Breast epithelium (tissue), 4 donors: Measurements from ENCODE around the gene TMIGD1. TPM values are rescaled to one million over a fixed set of nuclear protein-coding genes. Genes with fewer than 3 reads are reported as not detected.

ENCODE experiments used
- DNase-seq, 2 donors: peaks; one replicate each; pipeline ENCODE4 v3.0.0-alpha.2; 2019; ENCODE audit warnings: low spot score in 2 of 2
- H3K27ac ChIP-seq, 2 donors: fragments of 200-600 bp; sonication (generic) in 1 of 2; one replicate each; pipeline ENCODE4 v1.5.1; 2016 to 2019; ENCODE audit warnings: mild to moderate bottlenecking in 1 of 2
- H3K27me3 ChIP-seq, 2 donors: fragments of 200-600 bp; sonication (generic) in 1 of 2; one replicate each; pipeline versions ENCODE4 v1.5.1 to v1.6.0; 2017 to 2019; ENCODE audit warnings: control low read depth in 1 of 2, mild to moderate bottlenecking in 1 of 2
- H3K36me3 ChIP-seq: fragments of 200-600 bp; one replicate; pipeline ENCODE4 v1.5.1; 2019
- H3K4me1 ChIP-seq, 2 donors: fragments of 200-600 bp; sonication (generic); one replicate each; pipeline ENCODE4 v1.5.1; 2016 to 2019; ENCODE audit warnings: control low read depth in 1 of 2
- H3K4me3 ChIP-seq, 3 donors: fragments of 200-600 bp; sonication (generic); 1 replicate in 2 of 3; 2 replicates in 1 of 3; pipeline ENCODE4 v1.5.1; 2016 to 2019; ENCODE audit warnings: mild to moderate bottlenecking in 3 of 3, moderate library complexity in 2 of 3
- H3K9me3 ChIP-seq, 2 donors: fragments of 200-600 bp; sonication (generic) in 1 of 2; one replicate each; pipeline ENCODE4 v1.5.1; 2016 to 2019; ENCODE audit warnings: control low read depth in 1 of 2
- POLR2A ChIP-seq: fragments of 450-650 bp; IDR thresholded peaks from one replicate; pipeline ENCODE4 v1.6.1; 2016; ENCODE audit warnings: antibody characterized with exemption, mild to moderate bottlenecking, moderate library complexity
- POLR2AphosphoS5 ChIP-seq, 3 donors: sonication (generic); formaldehyde crosslinking; IDR thresholded peaks; one replicate each; pipeline ENCODE4 v1.6.1; 2017; ENCODE audit warnings: antibody characterized with exemption in 3 of 3
- intact Hi-C: fragments of 100-400 bp; cut with DNase I; formaldehyde crosslinking; loops from one replicate; pipeline ENCODE4 v1.15.1; 2023; ENCODE audit warnings: low total_unique reads
- total RNA-seq, 3 donors: library from RNA; depleted of rRNA; stranded (reverse); fragments of >200 nt; gene quantifications; one replicate each; pipeline ENCODE4 v1.1.0, GENCODE V29; 2016
- TF ChIP-seq, protein P1 (sequence below), 3 donors: fragments of 450-650 bp; IDR thresholded peaks; one replicate each; pipeline ENCODE4 v1.5.1; 2016 to 2017; ENCODE audit warnings: antibody characterized with exemption in 3 of 3, mild to moderate bottlenecking in 3 of 3, moderate library complexity in 3 of 3

Gene TMIGD1
- total RNA-seq, 3 donors from 2014 or later = 1.6 TPM; not detected in 2

DNA sequence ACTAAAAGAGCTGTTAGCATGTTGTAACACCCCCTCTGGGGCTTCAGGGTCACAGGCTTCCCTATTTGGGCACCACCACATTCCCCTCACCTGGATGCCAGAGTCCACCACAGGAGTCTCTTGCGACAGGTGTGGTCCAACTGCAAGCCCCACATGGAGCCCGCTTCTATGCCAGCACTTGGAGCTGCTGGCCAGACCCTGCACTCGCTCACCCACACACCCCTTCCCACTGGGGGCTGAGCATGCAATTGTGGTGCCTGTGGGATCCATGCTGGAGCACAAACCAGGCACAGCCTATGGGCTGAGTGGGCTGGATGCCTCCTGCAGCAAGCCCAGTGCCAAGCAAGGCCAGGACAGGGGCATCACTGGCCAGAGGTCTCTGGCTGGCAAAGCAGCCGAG, 36.1 kb downstream of the TMIGD1 start:
- Histone ChIP-seq H3K4me3 (no peak overlapping the region), H3K27ac (no peak overlapping the region), H3K27me3 (no peaks in the 10 kb centered on the region), H3K9me3 (peaks cover 0 to 4% of the 10 kb centered on the region in 2 donors), H3K36me3 (no peaks in the 10 kb centered on the region), H3K4me1 (no peaks in the 10 kb centered on the region)
- TF ChIP-seq, protein P1, sequence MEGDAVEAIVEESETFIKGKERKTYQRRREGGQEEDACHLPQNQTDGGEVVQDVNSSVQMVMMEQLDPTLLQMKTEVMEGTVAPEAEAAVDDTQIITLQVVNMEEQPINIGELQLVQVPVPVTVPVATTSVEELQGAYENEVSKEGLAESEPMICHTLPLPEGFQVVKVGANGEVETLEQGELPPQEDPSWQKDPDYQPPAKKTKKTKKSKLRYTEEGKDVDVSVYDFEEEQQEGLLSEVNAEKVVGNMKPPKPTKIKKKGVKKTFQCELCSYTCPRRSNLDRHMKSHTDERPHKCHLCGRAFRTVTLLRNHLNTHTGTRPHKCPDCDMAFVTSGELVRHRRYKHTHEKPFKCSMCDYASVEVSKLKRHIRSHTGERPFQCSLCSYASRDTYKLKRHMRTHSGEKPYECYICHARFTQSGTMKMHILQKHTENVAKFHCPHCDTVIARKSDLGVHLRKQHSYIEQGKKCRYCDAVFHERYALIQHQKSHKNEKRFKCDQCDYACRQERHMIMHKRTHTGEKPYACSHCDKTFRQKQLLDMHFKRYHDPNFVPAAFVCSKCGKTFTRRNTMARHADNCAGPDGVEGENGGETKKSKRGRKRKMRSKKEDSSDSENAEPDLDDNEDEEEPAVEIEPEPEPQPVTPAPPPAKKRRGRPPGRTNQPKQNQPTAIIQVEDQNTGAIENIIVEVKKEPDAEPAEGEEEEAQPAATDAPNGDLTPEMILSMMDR (IDR thresholded peaks at IDR 0.05) = no peak
- no peak for TF ChIP-seq POLR2AphosphoS5 (IDR thresholded peaks at IDR 0.05)
- no peak for TF ChIP-seq POLR2A
- no peak for DNase-seq
- intact Hi-C loops = no loop called here

DNA sequence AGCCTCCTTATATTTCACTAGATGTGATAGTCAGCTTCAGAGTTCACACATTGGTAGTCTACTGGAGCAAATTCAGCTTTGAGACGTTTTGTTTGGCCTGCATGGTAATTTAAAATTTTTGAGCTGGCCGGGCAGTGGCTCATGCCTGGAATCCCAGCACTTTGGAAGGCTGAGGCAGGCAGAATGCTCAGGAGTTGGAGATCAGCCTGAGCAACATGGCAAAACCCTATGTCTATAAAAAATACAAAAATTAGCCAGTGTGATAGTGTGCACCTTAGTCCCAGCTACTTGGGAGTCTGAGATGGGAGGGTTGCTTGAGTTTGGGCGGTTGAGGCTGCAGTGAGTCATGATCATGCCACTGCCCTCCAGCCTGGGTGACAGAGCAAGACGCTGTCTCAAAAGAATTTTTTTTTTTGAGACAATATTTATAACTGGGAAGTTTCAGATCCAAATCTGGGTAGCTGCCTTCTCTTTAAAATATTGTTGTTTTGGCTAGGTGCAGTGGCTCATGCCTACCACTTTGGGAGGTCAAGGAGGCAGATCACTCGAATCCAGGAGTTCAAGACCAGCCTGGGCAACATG, 37.3 kb downstream of the TMIGD1 start:
- H3K27ac ChIP-seq = no peak overlapping the region

DNA sequence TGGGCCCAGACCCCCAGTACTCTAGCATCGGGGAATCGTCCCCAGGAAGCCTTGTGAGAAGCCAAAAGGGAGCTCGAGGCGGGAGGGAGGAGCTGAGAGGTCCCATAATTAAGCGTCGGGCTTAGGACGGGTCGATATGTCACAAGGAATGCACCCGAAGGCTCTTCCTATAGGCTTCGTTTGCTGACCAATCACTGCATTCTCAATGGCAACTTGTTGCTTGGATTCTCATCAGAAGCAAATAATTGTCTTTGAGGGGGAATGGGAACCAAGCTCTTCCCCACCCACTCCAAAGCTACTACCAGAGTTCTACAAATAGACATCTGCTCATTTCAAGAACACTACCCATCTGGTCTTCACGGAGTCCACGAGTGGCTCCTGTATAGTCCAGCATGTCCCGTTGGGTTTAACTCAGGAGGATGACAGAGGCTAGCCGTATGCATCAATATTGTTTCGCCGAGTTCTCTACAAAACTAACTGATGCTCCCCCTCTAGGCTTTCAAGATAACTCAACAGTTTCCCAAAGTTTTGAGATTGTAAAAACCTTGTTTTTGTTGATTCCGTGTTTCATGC, 41.5 kb downstream of the TMIGD1 start:
- no peaks in the 10 kb centered on the region for H3K27me3 ChIP-seq
- TF ChIP-seq, protein P1 (IDR thresholded peaks at IDR 0.05) = no peak
- TF ChIP-seq POLR2AphosphoS5 (IDR thresholded peaks at IDR 0.05) (no peak), POLR2A (no peak)
- peaks cover 0 to 6% of the 10 kb centered on the region in 2 donors for H3K4me1 ChIP-seq
- DNase-seq = no peak
- peak overlapping the region; percentile 89 to 96 (median 90) for H3K4me3 ChIP-seq
- H3K36me3 ChIP-seq = no peaks in the 10 kb centered on the region
- intact Hi-C loops = no loop called here
- no peaks in the 10 kb centered on the region for H3K9me3 ChIP-seq
- peak overlapping the region; percentile 63 to 68 for H3K27ac ChIP-seq

More for the DNA sequence above, 37.3 kb downstream of the TMIGD1 start:
- no peak for DNase-seq
- intact Hi-C loops = no loop called here
- Histone ChIP-seq H3K4me1 (no peaks in the 10 kb centered on the region), H3K4me3 (no peak overlapping the region), H3K9me3 (peaks cover 0 to 4% of the 10 kb centered on the region in 2 donors), H3K27me3 (no peaks in the 10 kb centered on the region), H3K36me3 (no peaks in the 10 kb centered on the region)
- TF ChIP-seq POLR2A (no peak), POLR2AphosphoS5 (IDR thresholded peaks at IDR 0.05) (no peak)
- TF ChIP-seq, protein P1 (IDR thresholded peaks at IDR 0.05) = no peak

DNA sequence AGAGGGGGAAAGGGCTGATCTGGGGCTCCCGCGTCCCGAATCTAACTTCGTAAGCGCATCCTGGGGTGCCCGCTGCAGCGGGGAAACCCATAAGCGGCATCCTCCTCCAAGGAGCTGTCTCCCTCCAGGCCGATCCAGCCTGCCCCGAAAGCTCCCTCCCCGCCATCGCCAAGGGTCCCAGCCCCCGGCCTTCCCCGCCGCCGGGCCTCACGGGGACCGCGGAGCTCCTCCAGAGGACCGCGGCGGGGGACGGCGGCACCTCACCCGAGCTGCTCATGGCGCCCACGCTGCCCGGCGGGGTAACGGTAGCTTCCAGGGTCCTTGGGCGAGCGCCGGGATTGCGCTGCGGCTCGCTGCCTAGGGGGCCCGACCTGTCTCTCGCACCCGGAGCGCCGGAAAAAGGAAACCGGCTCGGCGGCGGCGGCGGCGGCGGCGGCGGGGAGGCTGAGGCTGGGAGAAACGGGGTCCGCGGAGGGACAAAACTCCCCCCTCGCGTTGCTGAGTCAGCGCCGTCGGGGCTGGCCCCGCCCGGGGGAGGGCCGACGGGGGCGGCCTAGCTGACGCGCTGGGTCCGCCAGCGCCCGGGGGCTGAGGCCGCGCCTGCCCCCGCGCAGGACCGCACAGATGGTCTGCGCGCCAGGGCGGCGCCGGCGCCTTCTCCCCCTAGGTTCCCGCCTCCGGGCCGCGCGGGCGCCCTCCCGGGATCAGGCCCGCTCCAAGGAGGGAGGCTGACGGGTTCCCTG, 42.1 kb downstream of the TMIGD1 start, which contains the start of gene BLMH:
Gene BLMH, minus strand, starts transcription at position 402 of the 743 bp plus-strand sequence. Its CDS starts 125 bp downstream, at position 277.
- TF ChIP-seq POLR2AphosphoS5 (IDR thresholded peaks at IDR 0.05) (peak in 1 of 3 donors; percentile 5), POLR2A (no peak)
- H3K4me3 ChIP-seq = peak within 1 kb of the TSS; percentile 89 to 96 (median 90)
- peak; percentile 19 to 57 for DNase-seq
- H3K9me3 ChIP-seq = no peaks in the 10 kb centered on the region
- H3K4me1 ChIP-seq = peaks cover 0 to 6% of the 10 kb centered on the region in 2 donors
- intact Hi-C loops = no loop called here
- H3K27me3 ChIP-seq = no peaks in the 10 kb centered on the region
- H3K36me3 ChIP-seq = no peaks in the 10 kb centered on the region
- H3K27ac ChIP-seq = peak within 1 kb of the TSS; percentile 63 to 68

DNA sequence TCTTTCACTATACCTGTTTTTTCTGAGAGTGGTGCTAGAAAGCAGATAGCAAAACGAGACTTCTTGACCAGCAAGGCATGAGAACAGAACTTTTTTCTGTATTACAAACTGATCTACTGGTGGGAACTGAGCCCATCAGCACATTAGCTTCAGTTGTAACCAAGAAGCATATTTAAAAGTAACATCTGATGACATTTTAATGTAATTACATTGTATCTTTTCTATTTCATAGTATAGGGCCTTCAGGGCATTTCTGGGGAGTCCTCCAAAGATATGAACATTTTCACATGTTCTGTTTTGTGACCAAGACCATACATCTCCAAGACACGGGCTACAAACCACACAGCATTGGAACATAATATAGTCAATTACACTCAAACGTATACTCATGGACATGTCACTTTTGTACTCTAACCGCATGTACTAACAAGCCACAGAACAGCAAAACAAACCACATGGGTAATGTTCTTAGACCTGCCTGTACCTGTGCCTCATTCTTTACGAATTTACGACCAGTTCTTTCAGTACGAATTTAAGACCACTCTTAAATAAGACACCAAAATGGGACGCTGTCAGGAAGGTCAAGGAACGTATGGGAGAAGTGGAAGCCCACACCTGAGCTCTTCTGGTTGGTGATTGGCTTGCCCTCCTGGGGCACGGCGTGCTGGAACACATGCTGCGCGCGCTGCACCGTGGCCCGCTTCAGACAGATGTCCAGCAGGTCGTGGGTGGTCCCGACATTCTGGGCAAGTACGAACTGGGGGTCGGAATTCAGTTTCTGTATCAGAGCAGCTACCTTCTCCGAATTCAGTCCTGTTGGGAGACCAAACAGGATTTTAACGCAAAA, 42.9 kb downstream of the TMIGD1 start:
- intact Hi-C loops = no loop called here
- Histone ChIP-seq H3K27me3 (no peaks in the 10 kb centered on the region), H3K9me3 (no peaks in the 10 kb centered on the region), H3K4me3 (peak overlapping the region; percentile 89 to 96 (median 90)), H3K4me1 (peaks cover 0 to 6% of the 10 kb centered on the region in 2 donors), H3K27ac (peak overlapping the region; percentile 52 to 68), H3K36me3 (no peaks in the 10 kb centered on the region)
- TF ChIP-seq, protein P1 (IDR thresholded peaks at IDR 0.05) = no peak
- TF ChIP-seq POLR2A = no peak
- TF ChIP-seq POLR2AphosphoS5 (IDR thresholded peaks at IDR 0.05) = no peak
- no peak for DNase-seq
